Panc1 (cell line): ENCODE measurements around the gene NBDY. TPM values are rescaled to one million over a fixed set of nuclear protein-coding genes. Genes with fewer than 3 reads are reported as not detected.

Experiments used
- ATAC-seq: fragments of 200-7000 bp; cut with Tn5 transposase; 2 replicates; pipeline ENCODE4 v1.9.1; 2020; ENCODE audit warnings: mild to moderate bottlenecking, moderate library complexity
- BruUV-seq: library from RNA; stranded (reverse); fragments of 400-500 nt; replicated peaks from 2 replicates; lab custom pipeline; 2021; lab: Mats Ljungman, UMichigan
- CTCF ChIA-PET: fragments of 300-600 bp; sonication (Branson Sonifier 250); formaldehyde crosslinking; loops from one replicate; lab custom pipeline; 2022; ENCODE audit warnings: antibody characterized with exemption; lab: Charles Lee
- POLR2A ChIA-PET: fragments of 300-600 bp; sonication (Branson Sonifier 250); formaldehyde crosslinking; loops from one replicate; lab custom pipeline; 2022; ENCODE audit warnings: antibody characterized with exemption; lab: Charles Lee
- DNase-seq: peaks from one replicate; pipeline ENCODE4 v3.0.0-alpha.2; 2010; ENCODE audit warnings: low read depth, low spot score
- H3K27ac ChIP-seq: 2 replicates; pipeline ENCODE4 v1.5.1; 2011; ENCODE audit warnings: mild to moderate bottlenecking, low read length, inconsistent platforms
- H3K27me3 ChIP-seq: fragments of 200-500 bp; sonication (Bioruptor generic); 2 replicates; pipeline ENCODE4 v1.6.0; 2014; ENCODE audit warnings: low read length, inconsistent platforms; ENCODE audit not compliant: control insufficient read depth, insufficient read depth
- H3K36me3 ChIP-seq: fragments of 200-500 bp; sonication (Bioruptor generic); 2 replicates; pipeline ENCODE4 v1.5.1; 2014; ENCODE audit warnings: inconsistent platforms, mild to moderate bottlenecking, low read length, moderate library complexity; ENCODE audit not compliant: control insufficient read depth, insufficient read depth
- H3K4me1 ChIP-seq: 2 replicates; pipeline ENCODE4 v1.5.1; 2011; ENCODE audit warnings: inconsistent platforms, mild to moderate bottlenecking, low read length, moderate library complexity; ENCODE audit not compliant: control insufficient read depth, insufficient read depth
- H3K4me3 ChIP-seq, 2 experiments: 2 replicates each; pipeline ENCODE4 v1.5.1; 2011 to 2012; ENCODE audit warnings: low read depth in 2 of 2, low read length in 2 of 2, mild to moderate bottlenecking in 2 of 2, inconsistent platforms in 1 of 2, moderate library complexity in 1 of 2
- H3K9me3 ChIP-seq: fragments of 200-500 bp; sonication (Bioruptor generic); 2 replicates; pipeline ENCODE4 v1.5.1; 2014; ENCODE audit warnings: low read depth, mild to moderate bottlenecking, inconsistent platforms, low read length, moderate library complexity; ENCODE audit not compliant: control insufficient read depth, insufficient read depth
- POLR2AphosphoS5 ChIP-seq: IDR thresholded peaks from 2 replicates; pipeline ENCODE4 v1.6.1; 2012; ENCODE audit warnings: mild to moderate bottlenecking, low read depth, low read length, moderate library complexity
- SIN3A ChIP-seq: IDR thresholded peaks from 2 replicates; pipeline ENCODE4 v1.6.1; 2012; ENCODE audit warnings: low read depth, mild to moderate bottlenecking, low read length, moderate library complexity, borderline replicate concordance; ENCODE audit not compliant: insufficient read depth
- TCF7L2 ChIP-seq: IDR thresholded peaks from 2 replicates; pipeline ENCODE4 v1.6.1; 2011; ENCODE audit warnings: mild to moderate bottlenecking, low read depth, low read length, inconsistent platforms
- in situ Hi-C: cut with HindIII; loops from 2 replicates; pipeline ENCODE4 v1.10.0; 2016; ENCODE audit warnings: low sequenced_read_pairs, low pct_unique_long_range_greater_than_20kb
- intact Hi-C: fragments of 100-400 bp; cut with micrococcal nuclease; formaldehyde crosslinking; loops from one replicate; pipeline ENCODE4 v1.10.0; 2022; ENCODE audit not compliant: unreplicated experiment
- total RNA-seq: library from RNA; stranded (reverse); gene quantifications from one replicate; pipeline ENCODE4 v1.2.1, GENCODE V29; 2021; ENCODE audit not compliant: unreplicated experiment
- TF ChIP-seq, protein P1 (sequence below): fragments of 450-650 bp; IDR thresholded peaks from 2 replicates; pipeline ENCODE4 v1.5.1; 2017; ENCODE audit warnings: mild to moderate bottlenecking
- TF ChIP-seq, protein P2 (sequence below), 2 experiments: IDR thresholded peaks; 2 replicates each; pipeline ENCODE4 v1.6.1; 2011 to 2012; ENCODE audit warnings: low read depth in 2 of 2, control low read depth in 1 of 2, low read length in 1 of 2, mild to moderate bottlenecking in 1 of 2, moderate library complexity in 1 of 2; ENCODE audit not compliant: insufficient read depth in 1 of 2

NBDY gene
- total RNA-seq, 1 experiment from 2014 or later: 52.0 TPM

DNA sequence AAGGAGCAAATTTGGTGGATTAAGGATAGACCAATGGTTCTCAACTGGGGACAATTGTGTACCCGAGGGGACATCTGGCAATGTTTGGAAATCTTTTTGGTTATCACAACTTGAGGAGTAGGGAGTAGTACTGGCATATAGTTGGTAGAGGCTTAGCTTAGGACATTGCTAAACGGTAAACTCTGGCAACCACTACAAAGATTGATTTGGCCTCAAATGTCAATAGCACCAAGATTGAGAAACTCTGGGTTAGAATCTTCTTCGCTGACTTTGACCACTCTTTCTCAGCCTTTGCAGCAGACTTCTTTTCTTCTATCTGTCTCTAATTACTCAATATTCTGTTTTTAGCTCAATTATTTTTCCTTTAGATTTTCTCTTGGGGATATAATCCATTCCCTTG, 1.5 kb upstream of the NBDY start:
- no peak overlapping the region for H3K4me3 ChIP-seq
- no peak overlapping the region for H3K27ac ChIP-seq
- BruUV-seq: no TSS peak
- in situ Hi-C loops (no loop called here), intact Hi-C loops (loop anchor here (2.0 kb wide), 1 partner anchor 445 kb away; no protein-coding TSS in a partner anchor)
- TF ChIP-seq, protein P1, sequence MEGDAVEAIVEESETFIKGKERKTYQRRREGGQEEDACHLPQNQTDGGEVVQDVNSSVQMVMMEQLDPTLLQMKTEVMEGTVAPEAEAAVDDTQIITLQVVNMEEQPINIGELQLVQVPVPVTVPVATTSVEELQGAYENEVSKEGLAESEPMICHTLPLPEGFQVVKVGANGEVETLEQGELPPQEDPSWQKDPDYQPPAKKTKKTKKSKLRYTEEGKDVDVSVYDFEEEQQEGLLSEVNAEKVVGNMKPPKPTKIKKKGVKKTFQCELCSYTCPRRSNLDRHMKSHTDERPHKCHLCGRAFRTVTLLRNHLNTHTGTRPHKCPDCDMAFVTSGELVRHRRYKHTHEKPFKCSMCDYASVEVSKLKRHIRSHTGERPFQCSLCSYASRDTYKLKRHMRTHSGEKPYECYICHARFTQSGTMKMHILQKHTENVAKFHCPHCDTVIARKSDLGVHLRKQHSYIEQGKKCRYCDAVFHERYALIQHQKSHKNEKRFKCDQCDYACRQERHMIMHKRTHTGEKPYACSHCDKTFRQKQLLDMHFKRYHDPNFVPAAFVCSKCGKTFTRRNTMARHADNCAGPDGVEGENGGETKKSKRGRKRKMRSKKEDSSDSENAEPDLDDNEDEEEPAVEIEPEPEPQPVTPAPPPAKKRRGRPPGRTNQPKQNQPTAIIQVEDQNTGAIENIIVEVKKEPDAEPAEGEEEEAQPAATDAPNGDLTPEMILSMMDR: no peak
- no peak for TF ChIP-seq SIN3A
- no peak for TF ChIP-seq TCF7L2
- TF ChIP-seq, protein P2, sequence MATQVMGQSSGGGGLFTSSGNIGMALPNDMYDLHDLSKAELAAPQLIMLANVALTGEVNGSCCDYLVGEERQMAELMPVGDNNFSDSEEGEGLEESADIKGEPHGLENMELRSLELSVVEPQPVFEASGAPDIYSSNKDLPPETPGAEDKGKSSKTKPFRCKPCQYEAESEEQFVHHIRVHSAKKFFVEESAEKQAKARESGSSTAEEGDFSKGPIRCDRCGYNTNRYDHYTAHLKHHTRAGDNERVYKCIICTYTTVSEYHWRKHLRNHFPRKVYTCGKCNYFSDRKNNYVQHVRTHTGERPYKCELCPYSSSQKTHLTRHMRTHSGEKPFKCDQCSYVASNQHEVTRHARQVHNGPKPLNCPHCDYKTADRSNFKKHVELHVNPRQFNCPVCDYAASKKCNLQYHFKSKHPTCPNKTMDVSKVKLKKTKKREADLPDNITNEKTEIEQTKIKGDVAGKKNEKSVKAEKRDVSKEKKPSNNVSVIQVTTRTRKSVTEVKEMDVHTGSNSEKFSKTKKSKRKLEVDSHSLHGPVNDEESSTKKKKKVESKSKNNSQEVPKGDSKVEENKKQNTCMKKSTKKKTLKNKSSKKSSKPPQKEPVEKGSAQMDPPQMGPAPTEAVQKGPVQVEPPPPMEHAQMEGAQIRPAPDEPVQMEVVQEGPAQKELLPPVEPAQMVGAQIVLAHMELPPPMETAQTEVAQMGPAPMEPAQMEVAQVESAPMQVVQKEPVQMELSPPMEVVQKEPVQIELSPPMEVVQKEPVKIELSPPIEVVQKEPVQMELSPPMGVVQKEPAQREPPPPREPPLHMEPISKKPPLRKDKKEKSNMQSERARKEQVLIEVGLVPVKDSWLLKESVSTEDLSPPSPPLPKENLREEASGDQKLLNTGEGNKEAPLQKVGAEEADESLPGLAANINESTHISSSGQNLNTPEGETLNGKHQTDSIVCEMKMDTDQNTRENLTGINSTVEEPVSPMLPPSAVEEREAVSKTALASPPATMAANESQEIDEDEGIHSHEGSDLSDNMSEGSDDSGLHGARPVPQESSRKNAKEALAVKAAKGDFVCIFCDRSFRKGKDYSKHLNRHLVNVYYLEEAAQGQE (IDR thresholded peaks at IDR 0.05; ENCODE audit: insufficient read depth in 1 of 2, low read depth in 2 of 2, low read length in 1 of 2): no peak
- no peak for TF ChIP-seq POLR2AphosphoS5
- DNase-seq: no peak
- H3K4me1 ChIP-seq: peaks cover 9% of the 10 kb centered on the region; the same call in 1 of the 2 replicates
- no peaks in the 10 kb centered on the region; the same call in 1 of the 2 replicates for H3K36me3 ChIP-seq
- POLR2A ChIA-PET: no interaction called here
- no peaks in the 10 kb centered on the region for H3K9me3 ChIP-seq
- H3K27me3 ChIP-seq: no peaks in the 10 kb centered on the region
- ATAC-seq: no peak
- CTCF ChIA-PET: no interaction called here

DNA sequence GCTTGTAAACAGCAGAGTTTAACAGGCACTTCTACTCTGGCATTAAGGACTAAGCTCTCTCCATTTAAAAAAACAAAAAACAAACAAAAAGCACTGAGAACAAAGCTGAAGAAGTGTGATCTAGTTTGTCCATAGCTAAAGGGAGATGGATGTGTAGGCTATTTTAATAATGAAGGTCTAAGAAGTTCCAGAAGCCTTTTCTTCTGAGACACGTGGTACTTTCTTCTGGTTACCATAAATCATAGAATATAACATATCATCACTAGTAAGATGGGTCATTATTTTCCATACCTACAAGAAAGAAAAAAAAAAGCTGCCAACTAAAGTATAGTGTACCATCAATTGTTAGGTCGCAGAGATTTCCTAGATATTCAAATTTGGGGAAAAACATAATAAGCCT, 722 bp upstream of the NBDY start:
- ChIA-PET POLR2A (no interaction called here), CTCF (no interaction called here)
- intact Hi-C loops (no loop called here), in situ Hi-C loops (no loop called here)
- no TSS peak for BruUV-seq
- no peak for ATAC-seq
- TF ChIP-seq SIN3A: no peak
- no peak for TF ChIP-seq TCF7L2
- TF ChIP-seq POLR2AphosphoS5: no peak
- TF ChIP-seq, protein P1: no peak
- TF ChIP-seq, protein P2 (IDR thresholded peaks at IDR 0.05; ENCODE audit: insufficient read depth in 1 of 2, low read depth in 2 of 2, low read length in 1 of 2): no peak
- Histone ChIP-seq H3K4me1 (peaks cover 9% of the 10 kb centered on the region; the same call in 1 of the 2 replicates), H3K36me3 (no peaks in the 10 kb centered on the region; the same call in 1 of the 2 replicates), H3K4me3 (peak overlapping the region; percentile 77 to 83; a peak in 3 of 4 replicates), H3K27me3 (no peaks in the 10 kb centered on the region), H3K27ac (no peak overlapping the region), H3K9me3 (no peaks in the 10 kb centered on the region)
- DNase-seq: no peak
